Left ventricle myocardium superior (tissue), 1 donor: ENCODE results near the gene ABCG2. TPM values are rescaled to one million over a fixed set of nuclear protein-coding genes. Genes with fewer than 3 reads are reported as not detected.
A peak's percentile ranks its signal among the peaks of the same experiment; 100 is the strongest.
"Not testable (repeated sequence)": the region's sequence is repeated elsewhere in the genome, so short reads cannot be mapped to it uniquely, and the experiment has no call there.

Experiments
- ATAC-seq: fragments of 200-7000 bp; cut with Tn5 transposase; one replicate; pipeline ENCODE4 v1.9.1; 2020; ENCODE audit warnings: mild to moderate bottlenecking, moderate library complexity
- DNase-seq: peaks from one replicate; pipeline ENCODE4 v3.0.0-alpha.2; 2020
- intact Hi-C: fragments of 100-400 bp; cut with micrococcal nuclease; formaldehyde crosslinking; loops from one replicate; pipeline ENCODE4 v1.11.0; 2022
- total RNA-seq: library from RNA; stranded (reverse); fragmentation: NEBNext Ultra II Directional; extraction: Animal tissue kit (Norgen Biotek cat#: 25700); gene quantifications from one replicate; pipeline ENCODE4 v1.2.1, GENCODE V29; 2021
- donor health status: DM: no; HTN: yes; CAD: no; lungs with severe emphysema.

Gene ABCG2
- total RNA-seq, 1 donor from 2014 or later: 0.97 TPM

GRCh38 chr4:88172987-88173386 lies 14.5 kb upstream of the ABCG2 start:
- no peak for DNase-seq
- intact Hi-C loops: no loop called here
- no peak for ATAC-seq

- DNase-seq (no peak), ATAC-seq (no peak)
- intact Hi-C loops: no loop called here
These were observed 12.8 kb upstream of the ABCG2 start for GRCh38 chr4:88171206-88171605.

- intact Hi-C loops: no loop called here
- ATAC-seq (no peak), DNase-seq (no peak)
These were observed 10.9 kb upstream of the ABCG2 start for GRCh38 chr4:88169298-88169697.

GRCh38 chr4:88166608-88167007 lies 8.2 kb upstream of the ABCG2 start:
- ATAC-seq (no peak), DNase-seq (no peak)
- intact Hi-C loops: no loop called here

GRCh38 chr4:88163336-88163735 lies 4.9 kb upstream of the ABCG2 start:
- no peak for DNase-seq
- ATAC-seq: no peak
- intact Hi-C loops: no loop called here

- DNase-seq (no peak), ATAC-seq (no peak)
- intact Hi-C loops: no loop called here
These were observed 4.2 kb upstream of the ABCG2 start for GRCh38 chr4:88162626-88163025.

GRCh38 chr4:88159229-88159725 lies 838 bp upstream of the ABCG2 start:
- peak; percentile 75 for ATAC-seq
- DNase-seq: no peak
- intact Hi-C loops: no loop called here

- intact Hi-C loops: no loop called here
- ATAC-seq (no peak), DNase-seq (no peak)
These were observed 376 bp downstream of the ABCG2 start for GRCh38 chr4:88158038-88158488.

GRCh38 chr4:88152331-88152730 lies 6.1 kb downstream of the ABCG2 start:
- intact Hi-C loops, DNase-seq, ATAC-seq: not testable (repeated sequence)

GRCh38 chr4:88148560-88148959 lies 9.9 kb downstream of the ABCG2 start:
- no peak for ATAC-seq
- intact Hi-C loops: no loop called here
- DNase-seq: no peak

GRCh38 chr4:88147799-88148217 lies 10.6 kb downstream of the ABCG2 start:
- no peak for DNase-seq

GRCh38 chr4:88146891-88147290 lies 11.5 kb downstream of the ABCG2 start:
- no peak for DNase-seq
- intact Hi-C loops: no loop called here
- ATAC-seq: no peak

More at GRCh38 chr4:88147799-88148217, 10.6 kb downstream of the ABCG2 start:
- no peak for ATAC-seq
- intact Hi-C loops: no loop called here

GRCh38 chr4:88144866-88145300 lies 13.6 kb downstream of the ABCG2 start:
- intact Hi-C loops: no loop called here
- ATAC-seq: no peak
- no peak for DNase-seq

- DNase-seq (no peak), ATAC-seq (no peak)
- intact Hi-C loops: no loop called here
These were observed 14.4 kb downstream of the ABCG2 start for GRCh38 chr4:88144048-88144447.

GRCh38 chr4:88143504-88143903 lies 14.9 kb downstream of the ABCG2 start:
- DNase-seq (no peak), ATAC-seq (no peak)
- intact Hi-C loops: no loop called here

GRCh38 chr4:88138561-88138960 lies 19.9 kb downstream of the ABCG2 start:
- DNase-seq (no peak), ATAC-seq (no peak)
- intact Hi-C loops: no loop called here

GRCh38 chr4:88137112-88137511 lies 21.3 kb downstream of the ABCG2 start:
- intact Hi-C loops: no loop called here
- ATAC-seq (no peak), DNase-seq (no peak)

GRCh38 chr4:88136249-88136648 lies 22.2 kb downstream of the ABCG2 start:
- intact Hi-C loops: no loop called here
- ATAC-seq: no peak
- DNase-seq: no peak

GRCh38 chr4:88135356-88135663 lies 23.1 kb downstream of the ABCG2 start:
- no peak for DNase-seq
- intact Hi-C loops: no loop called here
- no peak for ATAC-seq

GRCh38 chr4:88134536-88135355 lies 23.7 kb downstream of the ABCG2 start:
- intact Hi-C loops: no loop called here
- ATAC-seq (no peak), DNase-seq (no peak)

GRCh38 chr4:88134111-88134510 lies 24.3 kb downstream of the ABCG2 start:
- DNase-seq: no peak
- intact Hi-C loops: no loop called here
- ATAC-seq: no peak
